GM18951 (cell line): Measurements from ENCODE around the gene NSUN6.

ENCODE experiments used
- POLR2A ChIP-seq: IDR thresholded peaks from 4 replicates; pipeline ENCODE4 v1.6.1; 2011; ENCODE audit warnings: mild to moderate bottlenecking; ENCODE audit not compliant: insufficient read length, insufficient read depth; ENCODE audit errors: extremely low read depth
- in situ Hi-C: fragments of 300-500 bp; cut with MboI; formaldehyde crosslinking; loops from one replicate; pipeline ENCODE4 v1.12.0; 2022; ENCODE audit warnings: low sequenced_read_pairs, mixed read lengths, inconsistent platforms; ENCODE audit not compliant: unreplicated experiment

NSUN6 gene

DNA sequence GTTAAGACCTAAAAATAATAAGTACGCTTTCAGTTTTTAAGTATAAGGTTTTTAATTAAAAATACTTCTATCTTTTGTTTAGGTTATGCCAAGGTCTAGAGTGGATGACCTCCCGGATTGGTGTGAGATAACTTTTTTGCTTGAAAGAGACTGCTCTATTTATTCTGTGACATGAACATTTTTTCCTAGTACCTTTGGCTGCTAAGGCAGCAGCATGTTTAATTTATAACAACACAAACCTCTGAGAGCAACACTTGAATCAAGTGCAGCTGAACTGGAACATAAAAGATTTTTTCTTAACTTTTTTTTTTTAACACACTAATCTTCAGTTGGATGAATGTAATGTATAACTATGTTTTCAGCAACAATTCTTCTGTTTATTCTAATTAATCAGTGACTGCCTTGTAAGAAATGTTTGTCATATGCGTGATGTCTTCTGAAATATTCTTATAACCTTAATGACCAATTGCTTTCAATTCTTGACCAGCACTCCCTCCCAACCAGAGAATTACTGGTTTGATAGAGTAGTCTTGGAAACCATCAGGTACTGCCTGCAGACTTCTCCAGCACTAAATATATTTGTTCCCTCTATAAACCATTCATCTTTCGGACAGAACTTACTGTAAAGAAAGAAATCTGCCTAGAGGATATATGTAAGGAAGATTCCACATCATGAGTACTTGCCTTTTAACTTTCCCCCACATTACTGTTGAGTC lies 23.9 kb upstream of the NSUN6 start:
- TF ChIP-seq POLR2A: no peak
- in situ Hi-C loops: no loop called here

- no peak for TF ChIP-seq POLR2A
- in situ Hi-C loops: no loop called here
Measured at GRCh38 chr10:18668026-18668425, 16.6 kb upstream of the NSUN6 start.

GRCh38 chr10:18666810-18667209 lies 15.4 kb upstream of the NSUN6 start:
- in situ Hi-C loops: no loop called here
- TF ChIP-seq POLR2A: no peak

GRCh38 chr10:18665815-18666558 lies 14.6 kb upstream of the NSUN6 start:
- in situ Hi-C loops: no loop called here

DNA sequence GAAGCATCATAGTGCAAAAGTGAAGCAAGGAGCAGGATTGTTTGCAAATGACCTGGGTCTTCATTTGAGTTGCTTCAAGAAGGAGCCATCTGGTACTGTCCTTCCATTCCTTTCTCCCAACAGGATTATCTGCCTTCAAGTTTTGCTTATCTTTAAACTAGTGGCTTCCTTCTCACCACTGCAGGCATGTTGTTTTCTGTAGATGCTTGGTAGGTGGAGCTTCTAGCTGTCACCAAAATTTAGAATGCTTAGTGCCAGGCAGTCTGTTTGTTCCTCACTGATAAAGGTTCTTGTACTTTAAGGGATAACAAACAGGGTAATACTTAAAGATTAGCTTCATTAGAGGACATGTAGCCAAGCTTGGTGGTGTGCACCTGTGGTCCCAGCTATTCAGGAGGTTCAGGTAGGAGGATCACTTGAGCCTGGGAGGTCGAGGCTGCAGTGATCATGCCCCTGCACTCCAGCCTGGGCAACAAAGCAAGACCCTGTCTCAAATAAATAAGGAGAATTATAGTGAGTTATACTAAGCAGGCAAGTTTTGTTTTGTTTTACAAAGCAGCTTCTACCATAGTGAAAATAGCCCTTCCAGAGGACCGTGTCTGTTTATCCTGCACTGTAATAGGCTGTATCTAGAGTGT lies 13.6 kb upstream of the NSUN6 start:
- TF ChIP-seq POLR2A: no peak
- in situ Hi-C loops: no loop called here

More at GRCh38 chr10:18665815-18666558, 14.6 kb upstream of the NSUN6 start:
- no peak for TF ChIP-seq POLR2A

DNA sequence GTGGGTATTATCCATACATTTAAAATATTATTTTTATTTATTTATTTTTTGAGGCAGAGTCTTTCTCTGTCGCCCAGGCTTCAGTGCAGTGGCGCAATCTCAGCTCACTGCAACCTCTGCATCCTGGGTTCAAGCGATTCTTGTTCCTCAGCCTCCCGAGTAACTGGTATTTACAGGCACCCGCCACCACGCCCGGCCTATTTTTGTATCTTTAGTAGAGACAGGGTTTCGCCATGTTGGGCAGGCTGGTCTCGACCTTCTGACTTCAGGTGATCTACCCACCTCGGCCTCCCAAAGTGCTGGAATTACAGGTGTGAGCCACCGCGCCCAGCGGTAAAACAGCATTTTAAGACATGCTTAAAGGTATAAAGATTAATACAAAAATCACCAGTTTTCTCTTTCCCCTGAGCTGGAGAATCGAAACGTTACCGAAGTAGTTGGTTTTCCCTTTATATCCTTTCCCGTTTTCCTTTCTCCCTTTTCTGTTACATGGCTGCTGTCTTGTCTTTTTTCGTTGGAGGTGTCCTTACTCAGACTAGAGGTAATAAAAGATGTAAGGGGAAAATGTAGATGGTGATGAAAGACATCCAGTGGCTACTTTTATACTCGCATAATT lies 9.5 kb upstream of the NSUN6 start:
- TF ChIP-seq POLR2A: no peak
- in situ Hi-C loops: no loop called here

- no peak for TF ChIP-seq POLR2A
- in situ Hi-C loops: no loop called here
Measured at GRCh38 chr10:18659819-18660535, 8.6 kb upstream of the NSUN6 start.

GRCh38 chr10:18659125-18659818 lies 7.9 kb upstream of the NSUN6 start, which contains the start of gene ARL5B:
ARL5B (plus strand) TSS chr10:18659431; CDS start chr10:18659638, 207 bp downstream.
- TF ChIP-seq POLR2A: peak; percentile 89
- in situ Hi-C loops: no loop called here

GRCh38 chr10:18658271-18659124 lies 7.1 kb upstream of the NSUN6 start:
- no peak for TF ChIP-seq POLR2A
- in situ Hi-C loops: no loop called here

- in situ Hi-C loops: no loop called here
- no peak for TF ChIP-seq POLR2A
Measured at GRCh38 chr10:18656724-18657123, 5.3 kb upstream of the NSUN6 start.

DNA sequence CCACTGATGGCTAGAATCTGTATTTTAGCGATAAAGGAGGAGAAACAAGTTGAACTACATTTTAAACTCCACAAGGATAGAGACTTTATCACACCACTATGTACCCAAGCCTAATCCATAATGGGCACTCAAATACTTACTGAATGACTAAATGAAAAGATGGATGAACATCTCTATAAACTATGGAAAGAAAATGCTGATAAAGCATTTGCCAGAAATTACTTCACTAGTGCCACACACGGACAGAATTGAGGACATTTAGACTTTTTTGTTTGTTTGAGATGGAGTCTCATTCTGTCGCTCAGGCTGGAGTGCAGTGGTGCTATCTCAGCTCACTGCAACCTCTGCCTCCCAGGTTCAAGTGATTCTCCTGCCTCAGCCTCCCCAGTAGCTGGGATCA lies 1.7 kb upstream of the NSUN6 start:
- in situ Hi-C loops: no loop called here

More for the DNA sequence above, 1.7 kb upstream of the NSUN6 start:
- no peak for TF ChIP-seq POLR2A
